Astrocyte (in vitro differentiated cells and primary cell): ENCODE data around the gene PPP1R12A.

Experiments used
- CTCF ChIP-seq: IDR thresholded peaks from 2 replicates; pipeline ENCODE4 v1.5.1; 2011; ENCODE audit warnings: low read depth, mild to moderate bottlenecking, inconsistent platforms, low read length, moderate library complexity; ENCODE audit not compliant: insufficient read depth
- EZH2 ChIP-seq: IDR thresholded peaks from 2 replicates; pipeline ENCODE4 v1.6.1; 2012; ENCODE audit warnings: mild to moderate bottlenecking, low read length, inconsistent platforms; ENCODE audit not compliant: insufficient read depth

- TF ChIP-seq CTCF (no peak), EZH2 (no peak)
These were observed 29.3 kb upstream of the PPP1R12A start for GRCh38 chr12:79964100-79964627.
